ENCODE data around the gene PPDPF. TPM values are rescaled to one million over a fixed set of nuclear protein-coding genes. Genes with fewer than 3 reads are reported as not detected.

PPDPF gene
- total RNA-seq, 4 donors from 2014 or later, result 142 to 613 (median 338) TPM

- DNase-seq, result no peak
- Histone ChIP-seq H3K9me3 (no peaks in the 10 kb centered on the region), H3K27me3 (peaks cover 0 to 80% (median 12%) of the 10 kb centered on the region in 4 donors), H3K4me1 (peaks cover 0 to 5% (median 0%) of the 10 kb centered on the region in 3 donors), H3K27ac (no peak overlapping the region), H3K36me3 (no peaks in the 10 kb centered on the region), H3K4me3 (no peak overlapping the region)
- no peak for TF ChIP-seq POLR2A (IDR thresholded peaks at IDR 0.05)
- no peak for TF ChIP-seq CTCF (IDR thresholded peaks at IDR 0.05)
- WGBS, 2 donors, result 40% methylated on average over 2 of the region's 83 CpGs; no CpG with 5 or more reads in 1 of the 2 donors
- intact Hi-C loops (cut with DNase I), result no loop called here
Measured at GRCh38 chr20:63488315-63489251, 32.0 kb upstream of the PPDPF start.

- no peak for TF ChIP-seq CTCF (IDR thresholded peaks at IDR 0.05)
- no peak for TF ChIP-seq POLR2A (IDR thresholded peaks at IDR 0.05)
- WGBS, 2 donors, result 83 to 87% methylated on average over 16 of the region's 24 CpGs
- peaks cover 0 to 5% (median 0%) of the 10 kb centered on the region in 3 donors for H3K4me1 ChIP-seq
- no peaks in the 10 kb centered on the region for H3K36me3 ChIP-seq
- no peaks in the 10 kb centered on the region for H3K9me3 ChIP-seq
- H3K27ac ChIP-seq, result no peak overlapping the region
- DNase-seq, result no peak
- H3K27me3 ChIP-seq, result peaks cover 0 to 80% (median 12%) of the 10 kb centered on the region in 4 donors
- intact Hi-C loops (cut with DNase I), result no loop called here
- no peak overlapping the region for H3K4me3 ChIP-seq
Measured at GRCh38 chr20:63490416-63490815, 30.1 kb upstream of the PPDPF start.

- TF ChIP-seq POLR2A (IDR thresholded peaks at IDR 0.05), result no peak
- no peak for TF ChIP-seq CTCF (IDR thresholded peaks at IDR 0.05)
- H3K36me3 ChIP-seq, result no peaks in the 10 kb centered on the region
- WGBS, 2 donors, result 60% methylated on average over 2 of the region's 4 CpGs; no CpG with 5 or more reads in 1 of the 2 donors
- no peak for DNase-seq
- H3K9me3 ChIP-seq, result no peaks in the 10 kb centered on the region
- H3K27ac ChIP-seq, result no peak overlapping the region
- peaks cover 0 to 10% (median 2%) of the 10 kb centered on the region in 3 donors for H3K4me1 ChIP-seq
- intact Hi-C loops (cut with DNase I), result no loop called here
- H3K4me3 ChIP-seq, result no peak overlapping the region
- peaks cover 0 to 80% (median 12%) of the 10 kb centered on the region in 4 donors for H3K27me3 ChIP-seq
Measured at GRCh38 chr20:63491078-63491477, 29.5 kb upstream of the PPDPF start.

GRCh38 chr20:63491635-63492230 is 28.8 kb upstream of the PPDPF start:
- WGBS, 2 donors, result 52 to 64% methylated on average over 4 of the region's 4 CpGs
- peaks cover 5 to 16% (median 8%) of the 10 kb centered on the region in 3 donors for H3K4me1 ChIP-seq
- H3K36me3 ChIP-seq, result no peaks in the 10 kb centered on the region
- peaks cover 0 to 80% (median 15%) of the 10 kb centered on the region in 4 donors for H3K27me3 ChIP-seq
- H3K9me3 ChIP-seq, result no peaks in the 10 kb centered on the region
- no peak overlapping the region for H3K4me3 ChIP-seq
- no peak overlapping the region for H3K27ac ChIP-seq
- no peak for TF ChIP-seq POLR2A (IDR thresholded peaks at IDR 0.05)
- no peak for TF ChIP-seq CTCF (IDR thresholded peaks at IDR 0.05)
- intact Hi-C loops (cut with DNase I), result no loop called here
- no peak for DNase-seq

GRCh38 chr20:63492518-63492917 is 28.0 kb upstream of the PPDPF start:
- 75 to 82% methylated on average over 2 of the region's 2 CpGs for WGBS, 2 donors
- no peaks in the 10 kb centered on the region for H3K36me3 ChIP-seq
- H3K9me3 ChIP-seq, result no peaks in the 10 kb centered on the region
- H3K27ac ChIP-seq, result no peak overlapping the region
- intact Hi-C loops (cut with DNase I), result no loop called here
- peaks cover 5 to 20% (median 8%) of the 10 kb centered on the region in 3 donors for H3K4me1 ChIP-seq
- DNase-seq, result no peak
- TF ChIP-seq POLR2A (IDR thresholded peaks at IDR 0.05) (no peak), CTCF (IDR thresholded peaks at IDR 0.05) (no peak)
- H3K4me3 ChIP-seq, result no peak overlapping the region
- H3K27me3 ChIP-seq, result peaks cover 0 to 80% (median 10%) of the 10 kb centered on the region in 4 donors
